Gastroesophageal sphincter (tissue), 4 donors: ENCODE measurements around the gene AGBL4. TPM values are rescaled to one million over a fixed set of nuclear protein-coding genes. Genes with fewer than 3 reads are reported as not detected.

ENCODE experiments used
- ATAC-seq: fragments of 150-250 bp; one replicate; pipeline ENCODE4 v1.9.1; 2016; ENCODE audit warnings: mild to moderate bottlenecking, moderate library complexity
- H3K27ac ChIP-seq, 4 donors: fragments of 200-600 bp; sonication (generic) in 3 of 4; 1 replicate in 3 of 4; 2 replicates in 1 of 4; pipeline ENCODE4 v1.5.1; 2016 to 2019
- H3K27me3 ChIP-seq: fragments of 200-600 bp; sonication (generic); one replicate; pipeline ENCODE4 v1.5.1; 2019
- H3K36me3 ChIP-seq, 2 donors: fragments of 200-600 bp; sonication (generic); one replicate each; pipeline ENCODE4 v1.5.1; 2019; ENCODE audit warnings: control low read depth in 1 of 2
- H3K4me1 ChIP-seq, 3 donors: fragments of 200-600 bp; sonication (generic); 1 replicate in 2 of 3; 2 replicates in 1 of 3; pipeline ENCODE4 v1.5.1; 2016 to 2019; ENCODE audit warnings: control low read depth in 2 of 3
- H3K4me3 ChIP-seq, 2 donors: fragments of 200-600 bp; sonication (generic); one replicate each; pipeline ENCODE4 v1.5.1; 2019; ENCODE audit warnings: mild to moderate bottlenecking in 1 of 2, moderate library complexity in 1 of 2
- H3K9me3 ChIP-seq, 3 donors: fragments of 200-600 bp; sonication (generic); one replicate each; pipeline ENCODE4 v1.5.1; 2017 to 2019; ENCODE audit warnings: control low read depth in 2 of 3
- CTCF ChIP-seq, 4 experiments: fragments of 200-600 bp in 2 of 4; fragments of 450-650 bp in 2 of 4; sonication (generic) in 1 of 4; IDR thresholded peaks; one replicate each; pipeline ENCODE4 v1.5.1; 2017 to 2019; ENCODE audit warnings: antibody characterized with exemption in 4 of 4, mild to moderate bottlenecking in 2 of 4, moderate library complexity in 2 of 4
- EP300 ChIP-seq: sonication (generic); formaldehyde crosslinking; IDR thresholded peaks from one replicate; pipeline ENCODE4 v1.6.1; 2017; ENCODE audit warnings: antibody characterized with exemption, mild to moderate bottlenecking
- POLR2A ChIP-seq, 2 donors: fragments of 450-650 bp; IDR thresholded peaks; one replicate each; pipeline ENCODE4 v1.6.1; 2017; ENCODE audit warnings: antibody characterized with exemption in 2 of 2, mild to moderate bottlenecking in 2 of 2, moderate library complexity in 1 of 2
- POLR2AphosphoS5 ChIP-seq: sonication (generic); formaldehyde crosslinking; IDR thresholded peaks from one replicate; pipeline ENCODE4 v1.6.1; 2017; ENCODE audit warnings: antibody characterized with exemption
- WGBS, 2 donors: methylation state at CpG; one replicate each; pipeline ENCODE4 v1.1.5; 2018; ENCODE audit warnings: low coverage in 1 of 2; 5-methylcytosine and 5-hydroxymethylcytosine counted together
- total RNA-seq, 4 donors: library from RNA; depleted of rRNA; stranded (reverse); fragments of >200 nt; gene quantifications; one replicate each; pipeline ENCODE4 v1.1.0, GENCODE V29; 2016

Gene AGBL4
- total RNA-seq, 4 donors from 2014 or later = 1.6 TPM; not detected in 3

DNA sequence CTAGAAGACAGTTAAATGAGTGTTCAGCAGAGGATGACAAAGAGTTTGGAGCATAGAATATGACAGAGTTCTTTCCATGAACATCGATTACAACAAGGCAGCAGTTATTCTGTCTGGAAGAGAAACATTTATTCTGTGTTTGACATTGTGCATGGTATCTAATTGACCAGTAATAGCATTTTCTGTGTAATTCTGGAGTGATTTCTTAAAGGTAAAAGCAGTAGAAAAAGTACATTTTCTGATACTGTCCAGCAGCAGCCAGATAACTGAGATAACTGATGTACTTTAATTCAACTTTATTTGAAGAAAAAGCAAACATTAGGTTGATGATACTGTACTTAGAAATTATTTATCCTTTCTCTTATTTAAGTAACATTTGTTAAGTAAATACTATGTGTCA, 497.1 kb downstream of the AGBL4 start:
- no peaks in the 10 kb centered on the region for H3K9me3 ChIP-seq
- H3K27me3 ChIP-seq = no peaks in the 10 kb centered on the region
- WGBS, 2 donors = 60 to 88% methylated on average over 1 of the region's 1 CpG
- H3K27ac ChIP-seq = no peak overlapping the region
- ATAC-seq = no peak
- H3K4me3 ChIP-seq = no peak overlapping the region
- TF ChIP-seq POLR2AphosphoS5 = no peak
- no peak for TF ChIP-seq EP300
- no peak for TF ChIP-seq POLR2A (IDR thresholded peaks at IDR 0.05)
- no peak for TF ChIP-seq CTCF (IDR thresholded peaks at IDR 0.05)
- no peaks in the 10 kb centered on the region for H3K36me3 ChIP-seq
- no peaks in the 10 kb centered on the region for H3K4me1 ChIP-seq

- no peaks in the 10 kb centered on the region for H3K27me3 ChIP-seq
- no peak for TF ChIP-seq POLR2AphosphoS5
- TF ChIP-seq POLR2A (IDR thresholded peaks at IDR 0.05) = no peak
- TF ChIP-seq CTCF (IDR thresholded peaks at IDR 0.05) = no peak
- TF ChIP-seq EP300 = no peak
- no peaks in the 10 kb centered on the region for H3K36me3 ChIP-seq
- H3K27ac ChIP-seq = no peak overlapping the region
- WGBS, 2 donors = 89 to 100% methylated on average over 1 of the region's 1 CpG
- no peaks in the 10 kb centered on the region for H3K9me3 ChIP-seq
- ATAC-seq = no peak
- no peaks in the 10 kb centered on the region for H3K4me1 ChIP-seq
- no peak overlapping the region for H3K4me3 ChIP-seq
These were observed 500.0 kb downstream of the AGBL4 start for GRCh38 chr1:49523764-49524163.

DNA sequence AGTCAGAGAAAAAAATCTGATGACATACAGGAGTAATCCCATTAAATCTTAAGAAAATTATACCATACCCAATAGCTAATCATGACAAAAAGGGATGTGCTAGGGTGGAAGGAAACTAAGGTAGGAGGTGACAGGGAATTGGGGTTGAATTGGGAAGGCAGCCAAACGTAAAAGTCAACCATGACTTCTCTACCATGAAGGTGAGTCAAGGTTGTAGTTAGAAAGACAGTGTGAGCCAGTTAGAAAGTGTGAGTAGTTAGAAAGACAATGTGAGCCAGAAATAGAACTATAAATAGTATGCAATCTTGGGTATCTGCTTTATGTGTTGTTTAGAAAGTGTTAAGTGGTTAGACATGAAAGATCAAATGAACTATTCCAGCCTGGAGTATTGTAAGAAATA, 556.8 kb downstream of the AGBL4 start:
- TF ChIP-seq CTCF (IDR thresholded peaks at IDR 0.05) (no peak), EP300 (no peak), POLR2AphosphoS5 (no peak), POLR2A (IDR thresholded peaks at IDR 0.05) (no peak)
- Histone ChIP-seq H3K4me3 (no peak overlapping the region), H3K27me3 (no peaks in the 10 kb centered on the region), H3K36me3 (no peaks in the 10 kb centered on the region), H3K9me3 (no peaks in the 10 kb centered on the region), H3K27ac (no peak overlapping the region), H3K4me1 (no peaks in the 10 kb centered on the region)
- WGBS, 2 donors = 38 to 61% methylated on average over 1 of the region's 1 CpG
- ATAC-seq = no peak

- 39 to 53% methylated on average over 4 of the region's 4 CpGs for WGBS, 2 donors
- Histone ChIP-seq H3K9me3 (no peaks in the 10 kb centered on the region), H3K27ac (no peak overlapping the region), H3K27me3 (no peaks in the 10 kb centered on the region), H3K4me3 (no peak overlapping the region), H3K4me1 (no peaks in the 10 kb centered on the region), H3K36me3 (no peaks in the 10 kb centered on the region)
- TF ChIP-seq POLR2AphosphoS5 (no peak), POLR2A (IDR thresholded peaks at IDR 0.05) (no peak), EP300 (no peak), CTCF (IDR thresholded peaks at IDR 0.05) (no peak)
- no peak for ATAC-seq
These were observed 558.1 kb downstream of the AGBL4 start for GRCh38 chr1:49465486-49466185.

- no peak overlapping the region for H3K4me3 ChIP-seq
- no peaks in the 10 kb centered on the region for H3K36me3 ChIP-seq
- no peak overlapping the region for H3K27ac ChIP-seq
- WGBS, 2 donors = 46 to 61% methylated on average over 2 of the region's 2 CpGs
- TF ChIP-seq POLR2AphosphoS5 (no peak), CTCF (IDR thresholded peaks at IDR 0.05) (no peak), POLR2A (IDR thresholded peaks at IDR 0.05) (no peak), EP300 (no peak)
- ATAC-seq = no peak
- no peaks in the 10 kb centered on the region for H3K27me3 ChIP-seq
- peaks cover 0 to 5% (median 0%) of the 10 kb centered on the region in 3 donors for H3K9me3 ChIP-seq
- no peaks in the 10 kb centered on the region for H3K4me1 ChIP-seq
These were observed 575.6 kb downstream of the AGBL4 start for GRCh38 chr1:49448200-49448599.
